Nephron progenitor cell (in vitro differentiated cells): Measurements from ENCODE around the gene SHISA6.

Experiments used
- DNase-seq: peaks from one replicate; pipeline ENCODE4 v3.0.0; 2021
- H3K27ac Mint-ChIP-seq: 2 replicates; pipeline ENCODE4 v1.8.0; 2021; ENCODE audit warnings: mild to moderate bottlenecking, moderate library complexity, mixed read lengths
- H3K27me3 Mint-ChIP-seq: 2 replicates; pipeline ENCODE4 v1.8.0; 2021; ENCODE audit warnings: mild to moderate bottlenecking, low read depth, mixed read lengths; ENCODE audit not compliant: poor library complexity
- H3K36me3 Mint-ChIP-seq: 2 replicates; pipeline ENCODE4 v1.8.0; 2021; ENCODE audit warnings: low read depth, mixed read lengths
- H3K4me1 Mint-ChIP-seq: 2 replicates; pipeline ENCODE4 v1.8.0; 2021; ENCODE audit warnings: mixed read lengths
- H3K4me3 Mint-ChIP-seq: 2 replicates; pipeline ENCODE4 v1.8.0; 2021; ENCODE audit warnings: mild to moderate bottlenecking, moderate library complexity, mixed read lengths
- H3K9me3 Mint-ChIP-seq: 2 replicates; pipeline ENCODE4 v1.8.0; 2021; ENCODE audit warnings: mild to moderate bottlenecking, moderate library complexity, mixed read lengths
- TF ChIP-seq, protein P1 (sequence below): fragments of 200-600 bp; sonication (generic); IDR thresholded peaks from 2 replicates; pipeline ENCODE4 v1.5.0; 2021; ENCODE audit warnings: antibody characterized with exemption

Gene SHISA6

DNA sequence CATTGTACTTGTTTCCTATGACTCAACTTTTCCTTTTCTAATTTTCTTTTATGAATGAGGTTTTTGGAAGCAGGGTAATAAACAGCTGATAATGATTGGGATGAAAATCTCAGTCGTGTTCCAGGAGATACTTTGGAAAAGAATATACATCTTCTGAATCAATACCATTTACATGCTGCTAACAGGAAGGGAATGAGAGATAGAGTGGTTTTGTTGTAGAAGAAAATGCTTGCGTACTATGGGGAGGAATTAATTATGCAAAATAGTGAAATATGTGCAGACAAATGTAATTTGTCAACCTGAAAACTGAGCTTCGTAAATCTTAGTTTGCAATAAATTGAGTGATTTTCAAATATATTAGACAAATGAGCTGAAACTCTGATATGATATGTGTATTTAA, 24.0 kb upstream of the SHISA6 start:
- H3K9me3 Mint-ChIP-seq: peaks cover 6% of the 10 kb centered on the region
- H3K36me3 Mint-ChIP-seq: peaks cover under 1% of the 10 kb centered on the region
- TF ChIP-seq, protein P1, sequence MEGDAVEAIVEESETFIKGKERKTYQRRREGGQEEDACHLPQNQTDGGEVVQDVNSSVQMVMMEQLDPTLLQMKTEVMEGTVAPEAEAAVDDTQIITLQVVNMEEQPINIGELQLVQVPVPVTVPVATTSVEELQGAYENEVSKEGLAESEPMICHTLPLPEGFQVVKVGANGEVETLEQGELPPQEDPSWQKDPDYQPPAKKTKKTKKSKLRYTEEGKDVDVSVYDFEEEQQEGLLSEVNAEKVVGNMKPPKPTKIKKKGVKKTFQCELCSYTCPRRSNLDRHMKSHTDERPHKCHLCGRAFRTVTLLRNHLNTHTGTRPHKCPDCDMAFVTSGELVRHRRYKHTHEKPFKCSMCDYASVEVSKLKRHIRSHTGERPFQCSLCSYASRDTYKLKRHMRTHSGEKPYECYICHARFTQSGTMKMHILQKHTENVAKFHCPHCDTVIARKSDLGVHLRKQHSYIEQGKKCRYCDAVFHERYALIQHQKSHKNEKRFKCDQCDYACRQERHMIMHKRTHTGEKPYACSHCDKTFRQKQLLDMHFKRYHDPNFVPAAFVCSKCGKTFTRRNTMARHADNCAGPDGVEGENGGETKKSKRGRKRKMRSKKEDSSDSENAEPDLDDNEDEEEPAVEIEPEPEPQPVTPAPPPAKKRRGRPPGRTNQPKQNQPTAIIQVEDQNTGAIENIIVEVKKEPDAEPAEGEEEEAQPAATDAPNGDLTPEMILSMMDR: no peak
- H3K4me1 Mint-ChIP-seq: peaks cover 9% of the 10 kb centered on the region
- no peak overlapping the region for H3K27ac Mint-ChIP-seq
- DNase-seq: no peak
- peaks cover 9% of the 10 kb centered on the region for H3K27me3 Mint-ChIP-seq
- no peak overlapping the region for H3K4me3 Mint-ChIP-seq

DNA sequence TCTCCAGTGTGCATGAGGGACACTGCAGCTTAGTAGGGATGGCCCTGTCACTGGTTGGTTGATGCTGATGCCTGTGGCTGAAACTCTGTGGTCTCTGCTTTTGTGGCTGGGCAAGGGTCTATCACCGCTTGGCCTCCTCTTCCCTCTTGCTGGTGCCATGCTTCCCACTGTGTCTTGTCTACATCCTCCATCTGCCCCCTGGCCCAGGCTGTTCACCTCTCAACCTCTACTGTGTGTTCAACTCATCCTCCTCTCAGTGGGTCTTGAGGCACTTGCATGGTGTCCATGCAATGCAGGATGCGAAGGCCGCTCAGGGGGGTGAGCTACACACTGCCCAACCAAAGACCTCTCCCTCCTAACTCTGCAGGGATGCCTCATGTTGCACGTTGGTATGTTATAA, 19.8 kb upstream of the SHISA6 start:
- Mint-ChIP-seq H3K27ac (no peak overlapping the region), H3K4me3 (no peak overlapping the region), H3K27me3 (peaks cover 8% of the 10 kb centered on the region)

DNA sequence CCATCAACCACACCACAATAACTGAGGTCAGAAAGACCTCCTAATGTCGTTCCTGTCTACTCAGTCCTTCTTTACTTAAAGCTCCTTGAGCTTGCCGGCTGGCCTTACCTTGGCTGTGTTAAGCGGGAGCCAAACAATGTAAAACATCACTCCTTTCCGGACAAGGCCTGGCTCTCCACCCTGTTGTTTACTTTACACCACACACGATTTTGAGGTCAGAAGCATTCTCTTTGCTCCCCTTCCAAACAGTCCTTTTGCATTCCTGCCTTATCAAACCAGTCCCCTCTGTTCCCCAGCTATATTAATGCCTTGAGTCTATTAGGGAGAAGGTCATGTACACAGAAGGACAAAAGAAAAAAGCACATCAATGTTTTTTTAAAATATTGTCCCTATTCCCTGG, 19.3 kb upstream of the SHISA6 start:
- Mint-ChIP-seq H3K9me3 (peaks cover 17% of the 10 kb centered on the region), H3K4me3 (no peak overlapping the region), H3K27ac (no peak overlapping the region), H3K36me3 (no peaks in the 10 kb centered on the region), H3K27me3 (peaks cover 8% of the 10 kb centered on the region), H3K4me1 (peaks cover 10% of the 10 kb centered on the region)
- DNase-seq: no peak
- TF ChIP-seq, protein P1: no peak

More for the DNA sequence above, 19.8 kb upstream of the SHISA6 start:
- H3K4me1 Mint-ChIP-seq: peaks cover 10% of the 10 kb centered on the region
- TF ChIP-seq, protein P1: no peak
- DNase-seq: no peak
- H3K9me3 Mint-ChIP-seq: peaks cover 17% of the 10 kb centered on the region
- no peaks in the 10 kb centered on the region for H3K36me3 Mint-ChIP-seq

DNA sequence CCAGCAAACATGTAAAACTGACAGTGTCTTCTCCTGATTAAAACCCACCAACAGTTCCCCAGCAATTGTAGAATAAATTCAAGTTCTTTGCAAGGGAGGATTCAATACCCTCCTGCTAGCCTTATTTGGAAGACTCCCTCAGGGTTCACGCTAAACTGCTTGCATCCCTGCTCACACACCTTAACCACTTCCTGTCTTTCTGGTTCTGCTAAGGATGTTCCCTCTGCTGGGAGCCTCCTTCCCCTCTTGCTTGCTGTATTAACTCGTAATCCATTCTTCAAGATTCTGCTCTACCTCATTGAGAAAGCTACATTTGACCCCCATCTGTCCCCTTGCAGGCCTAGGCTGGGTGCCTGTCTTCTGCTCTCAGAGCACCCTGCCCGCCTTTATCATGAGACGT, 2.3 kb upstream of the SHISA6 start:
- H3K9me3 Mint-ChIP-seq: peaks cover 5% of the 10 kb centered on the region
- peaks cover under 1% of the 10 kb centered on the region for H3K36me3 Mint-ChIP-seq
- DNase-seq: no peak
- peak overlapping the region; percentile 73 for H3K4me3 Mint-ChIP-seq
- H3K27ac Mint-ChIP-seq: no peak overlapping the region
- H3K27me3 Mint-ChIP-seq: peaks cover 20% of the 10 kb centered on the region
- TF ChIP-seq, protein P1: no peak
- H3K4me1 Mint-ChIP-seq: peaks cover 45% of the 10 kb centered on the region

DNA sequence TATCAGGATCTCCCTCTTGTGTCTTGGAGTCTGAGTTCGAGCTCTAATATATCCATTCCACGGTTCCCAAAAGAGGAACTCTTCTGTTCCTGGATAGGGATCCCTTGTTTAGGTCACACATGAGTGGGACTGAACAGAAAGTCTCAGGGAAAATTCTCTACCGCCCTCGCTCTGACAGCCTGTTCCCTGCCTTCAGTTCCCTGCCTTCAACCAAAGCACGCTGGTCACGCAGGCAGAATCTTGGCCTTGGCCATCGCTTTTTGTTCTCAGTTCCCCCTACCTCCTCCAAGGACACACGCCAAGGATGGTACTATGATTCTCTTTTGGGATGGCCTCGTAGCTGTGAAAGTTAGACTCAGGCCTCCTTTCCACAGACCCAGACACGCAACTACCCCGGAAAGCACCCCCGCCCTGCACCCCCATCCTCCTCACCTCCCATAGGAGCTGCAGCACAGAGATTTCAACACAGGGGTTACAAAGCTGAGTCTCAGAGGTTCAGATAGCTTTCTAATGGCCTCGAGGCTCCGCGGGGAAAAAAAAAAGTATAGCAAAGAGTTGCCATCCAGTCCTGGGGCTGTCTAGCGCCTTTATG, 1.5 kb upstream of the SHISA6 start:
- Mint-ChIP-seq H3K4me1 (peaks cover 53% of the 10 kb centered on the region), H3K27ac (no peak overlapping the region), H3K27me3 (peaks cover 20% of the 10 kb centered on the region), H3K36me3 (no peaks in the 10 kb centered on the region), H3K4me3 (peak overlapping the region; percentile 73), H3K9me3 (no peaks in the 10 kb centered on the region)
- DNase-seq: no peak
- TF ChIP-seq, protein P1: no peak
